ENCODE results near the gene ABCA4. TPM values are rescaled to one million over a fixed set of nuclear protein-coding genes. Genes with fewer than 3 reads are reported as not detected.
"Not testable (repeated sequence)": the region's sequence is repeated elsewhere in the genome, so short reads cannot be mapped to it uniquely, and the experiment has no call there.

ABCA4 gene
- total and polyA plus RNA-seq, 4 donors = 0.08 to 0.63 (median 0.21) TPM

DNA sequence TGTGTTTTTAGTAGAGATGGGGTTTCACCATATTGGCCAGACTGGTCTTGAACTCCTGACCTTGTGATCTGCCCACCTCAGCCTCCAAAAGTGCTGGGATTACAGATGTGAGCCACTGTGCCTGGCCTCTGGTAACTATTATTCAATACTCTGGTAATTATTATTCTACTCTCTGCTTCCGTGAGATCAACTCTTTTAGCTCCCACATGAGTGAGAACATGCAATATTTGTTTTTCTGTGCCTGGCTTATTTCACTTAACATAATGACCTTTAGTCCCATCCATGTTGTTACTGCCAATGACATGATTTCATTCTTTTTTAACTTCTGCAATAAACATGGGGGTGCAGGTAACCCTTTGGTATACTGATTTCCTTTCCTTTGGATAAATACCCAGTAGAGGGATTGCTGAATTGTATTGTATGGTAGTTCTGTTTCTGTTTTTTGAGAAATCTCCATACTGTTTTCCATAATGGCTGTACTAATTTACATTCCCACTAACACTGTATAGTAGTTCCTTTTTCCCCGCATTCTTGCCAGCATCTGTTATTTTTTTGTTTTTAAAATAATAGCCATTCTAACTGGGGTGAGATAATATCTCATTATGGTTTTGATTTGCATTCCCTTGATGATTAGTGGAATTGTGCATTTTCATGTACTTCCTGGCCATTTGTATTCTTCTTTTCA, 173.8 kb downstream of the ABCA4 start:
- H3K9me3 ChIP-seq (ENCODE audit: control insufficient read depth, low read length); H3K4me1 ChIP-seq (ENCODE audit: control insufficient read depth in 1 of 2, insufficient read depth in 2 of 2, low read length in 2 of 2); H3K27ac ChIP-seq (ENCODE audit: low read depth in 1 of 2, low read length in 2 of 2); DNase-seq; H3K27me3 ChIP-seq (ENCODE audit: control insufficient read depth in 1 of 2, insufficient read depth in 2 of 2, low read length in 1 of 2); H3K4me3 ChIP-seq (ENCODE audit: low read length in 2 of 2); ATAC-seq (ENCODE audit: low FRiP score); H3K36me3 ChIP-seq (ENCODE audit: control insufficient read depth in 1 of 2, insufficient read depth in 2 of 2, low read length in 1 of 2); intact Hi-C loops (cut with DNase I): not testable (repeated sequence)
- 68 to 82% methylated on average over 2 of the region's 2 CpGs for WGBS, 2 donors

Other genes with a start within 250 kb of the ABCA4 start
- gene DNTTIP2, start 241.9 kb downstream of the ABCA4 start, total RNA-seq = 10 to 100 TPM; 36.6 to 55.6 TPM
- 10 to 100 TPM; 30.8 to 46.3 TPM for gene DNTTIP2, start 241.9 kb downstream of the ABCA4 start, polyA plus RNA-seq
- 10 to 100 TPM; 11.7 to 16.2 TPM for gene GCLM, start 211.7 kb downstream of the ABCA4 start, total RNA-seq
- gene GCLM, start 211.7 kb downstream of the ABCA4 start, polyA plus RNA-seq = 1 to 10 TPM; 6.8 to 8.1 TPM
- 10 to 100 TPM; 40.1 to 65.4 TPM for gene ARHGAP29, start 116.4 kb upstream of the ABCA4 start, total RNA-seq
- 10 to 100 TPM in 1 of 2 donors, 1 to 10 TPM in 1; 6.8 to 18.8 TPM for gene ARHGAP29, start 116.4 kb upstream of the ABCA4 start, polyA plus RNA-seq

Data from aorta (tissue), 5 donors.